Measurements from ENCODE around the gene TCF7L1.

The TCF7L1 gene

DNA sequence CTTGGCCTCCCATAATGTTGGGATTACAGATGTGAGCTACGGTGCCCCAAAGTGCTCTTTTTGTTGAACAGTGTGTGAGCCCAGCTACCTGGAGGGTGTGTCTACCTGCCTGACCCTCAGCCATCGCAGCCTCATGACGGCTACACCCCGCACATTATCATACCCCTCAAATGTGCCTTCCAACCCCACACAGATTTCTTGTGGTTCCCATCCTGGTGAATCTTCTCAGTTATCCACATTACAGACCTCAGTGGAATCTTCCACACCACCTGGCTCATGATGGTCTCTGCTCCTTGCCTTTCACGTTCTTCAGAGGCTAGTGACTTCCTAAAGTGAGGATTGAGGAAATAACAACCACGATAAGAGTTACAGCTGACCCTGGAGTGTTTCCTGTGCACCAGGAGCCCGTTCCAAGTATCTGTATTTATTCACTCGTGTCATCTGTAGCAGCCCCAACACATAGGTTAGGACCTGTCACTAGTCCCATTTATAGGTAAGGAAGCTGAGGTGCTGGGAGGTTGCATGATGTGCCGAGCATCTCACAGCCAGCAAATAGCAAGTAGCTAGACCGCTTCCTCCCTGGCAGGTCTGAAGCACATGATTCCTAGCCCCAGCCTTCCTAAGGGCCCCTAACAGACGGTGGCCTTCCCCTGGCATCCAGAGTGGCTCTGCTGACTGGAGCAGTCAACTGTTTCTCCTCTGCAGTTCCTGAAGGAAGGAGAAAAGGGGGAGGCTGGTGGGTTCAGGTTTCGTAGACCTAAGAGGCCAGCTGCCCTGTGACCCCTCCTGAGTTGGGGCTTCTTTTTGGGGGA lies 47.3 kb downstream of the TCF7L1 start:
- H3K4me3 ChIP-seq (ENCODE audit: low read depth, low read length), result no peak overlapping the region
- TF ChIP-seq, protein P1, sequence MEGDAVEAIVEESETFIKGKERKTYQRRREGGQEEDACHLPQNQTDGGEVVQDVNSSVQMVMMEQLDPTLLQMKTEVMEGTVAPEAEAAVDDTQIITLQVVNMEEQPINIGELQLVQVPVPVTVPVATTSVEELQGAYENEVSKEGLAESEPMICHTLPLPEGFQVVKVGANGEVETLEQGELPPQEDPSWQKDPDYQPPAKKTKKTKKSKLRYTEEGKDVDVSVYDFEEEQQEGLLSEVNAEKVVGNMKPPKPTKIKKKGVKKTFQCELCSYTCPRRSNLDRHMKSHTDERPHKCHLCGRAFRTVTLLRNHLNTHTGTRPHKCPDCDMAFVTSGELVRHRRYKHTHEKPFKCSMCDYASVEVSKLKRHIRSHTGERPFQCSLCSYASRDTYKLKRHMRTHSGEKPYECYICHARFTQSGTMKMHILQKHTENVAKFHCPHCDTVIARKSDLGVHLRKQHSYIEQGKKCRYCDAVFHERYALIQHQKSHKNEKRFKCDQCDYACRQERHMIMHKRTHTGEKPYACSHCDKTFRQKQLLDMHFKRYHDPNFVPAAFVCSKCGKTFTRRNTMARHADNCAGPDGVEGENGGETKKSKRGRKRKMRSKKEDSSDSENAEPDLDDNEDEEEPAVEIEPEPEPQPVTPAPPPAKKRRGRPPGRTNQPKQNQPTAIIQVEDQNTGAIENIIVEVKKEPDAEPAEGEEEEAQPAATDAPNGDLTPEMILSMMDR (IDR thresholded peaks at IDR 0.05; ENCODE audit: low read depth, low read length), result no peak
- in situ Hi-C loops (cut with HindIII; ENCODE audit: low sequenced_read_pairs), result no loop called here
- DNase-seq (ENCODE audit: low read depth, low spot score), result no peak

DNA sequence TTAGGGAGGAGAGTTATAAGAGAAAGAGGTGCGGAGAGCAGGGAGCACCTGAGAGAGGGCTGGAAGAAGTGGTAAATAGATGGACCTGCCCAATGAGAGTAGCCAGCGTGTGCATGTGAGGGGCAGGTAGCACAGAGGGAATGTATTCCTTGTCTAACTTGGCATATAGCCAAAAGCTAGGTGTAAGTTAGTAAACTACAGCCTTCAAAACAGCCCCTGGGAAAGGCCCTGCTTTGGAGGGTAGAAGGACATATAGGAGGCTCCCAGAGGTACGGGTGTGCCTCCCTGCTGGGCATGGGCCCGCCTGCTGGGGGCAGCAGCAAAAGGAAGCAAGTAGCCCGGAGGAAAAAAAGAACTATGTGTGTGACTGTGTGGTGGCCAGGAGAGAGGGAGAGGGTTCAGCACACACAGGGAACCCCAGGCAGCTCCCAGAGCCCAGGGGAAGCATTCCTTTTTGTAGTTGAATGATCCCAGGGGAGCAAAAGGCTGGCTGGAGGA lies 48.0 kb downstream of the TCF7L1 start:
- no peak for DNase-seq (ENCODE audit: low read depth, low spot score)
- in situ Hi-C loops (cut with HindIII; ENCODE audit: low sequenced_read_pairs), result no loop called here
- TF ChIP-seq, protein P1 (IDR thresholded peaks at IDR 0.05; ENCODE audit: low read depth, low read length), result peak; percentile 17
- no peak overlapping the region for H3K4me3 ChIP-seq (ENCODE audit: low read depth, low read length)

DNA sequence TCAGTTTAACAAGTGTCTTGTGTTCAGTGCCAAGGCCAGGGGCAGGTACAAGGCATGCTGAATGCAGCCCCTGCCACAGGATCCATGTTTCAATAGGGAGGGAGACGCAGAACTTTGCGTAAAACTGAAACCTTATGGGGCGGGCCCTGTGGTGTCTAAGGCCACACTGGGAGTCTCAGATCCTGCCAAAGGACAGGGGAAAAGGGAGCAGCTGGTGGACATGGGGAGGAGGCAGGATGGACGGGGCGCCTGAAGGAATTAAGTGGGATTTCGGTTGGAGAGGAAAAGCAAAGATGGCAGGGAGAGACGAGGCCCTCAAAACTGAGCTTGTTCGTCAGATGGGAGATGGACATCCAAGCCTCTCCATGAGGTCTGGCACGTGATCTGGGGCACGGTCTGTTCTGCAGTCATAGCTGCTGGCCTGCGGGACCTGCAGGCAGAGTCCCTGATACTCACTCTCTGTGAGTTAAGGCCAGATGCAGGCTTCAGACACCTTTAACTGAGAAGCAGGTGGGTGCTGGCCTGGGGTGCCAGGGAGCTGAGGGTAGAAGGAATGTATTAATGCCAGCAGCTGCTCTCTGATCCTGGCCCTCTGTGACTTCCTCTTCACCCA lies 48.8 kb downstream of the TCF7L1 start:
- DNase-seq (ENCODE audit: low read depth, low spot score), result no peak
- in situ Hi-C loops (cut with HindIII; ENCODE audit: low sequenced_read_pairs), result no loop called here
- H3K4me3 ChIP-seq (ENCODE audit: low read depth, low read length), result no peak overlapping the region
- TF ChIP-seq, protein P1 (IDR thresholded peaks at IDR 0.05; ENCODE audit: low read depth, low read length), result no peak

DNA sequence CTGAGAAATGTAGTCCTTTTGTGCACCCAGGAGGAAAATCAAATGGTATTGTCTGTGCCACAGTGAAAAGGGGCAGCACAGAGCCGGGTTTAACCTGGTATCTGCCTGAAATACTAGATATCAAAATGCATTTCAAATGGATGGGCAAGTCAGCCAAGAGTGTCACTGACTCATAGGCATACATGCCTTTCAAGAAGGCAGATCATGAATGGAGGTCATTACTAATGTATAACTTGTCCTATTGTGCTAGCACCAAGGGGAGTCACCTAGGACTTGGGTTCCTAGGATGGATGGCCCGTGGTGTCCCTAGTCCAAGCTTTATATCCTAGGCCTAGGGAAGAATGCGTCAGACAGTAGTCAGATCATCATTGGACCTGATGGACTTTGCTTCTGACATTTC lies 49.9 kb downstream of the TCF7L1 start:
- TF ChIP-seq, protein P1 (IDR thresholded peaks at IDR 0.05; ENCODE audit: low read depth, low read length), result no peak
- DNase-seq (ENCODE audit: low read depth, low spot score), result no peak
- no peak overlapping the region for H3K4me3 ChIP-seq (ENCODE audit: low read depth, low read length)
- in situ Hi-C loops (cut with HindIII; ENCODE audit: low sequenced_read_pairs), result no loop called here

DNA sequence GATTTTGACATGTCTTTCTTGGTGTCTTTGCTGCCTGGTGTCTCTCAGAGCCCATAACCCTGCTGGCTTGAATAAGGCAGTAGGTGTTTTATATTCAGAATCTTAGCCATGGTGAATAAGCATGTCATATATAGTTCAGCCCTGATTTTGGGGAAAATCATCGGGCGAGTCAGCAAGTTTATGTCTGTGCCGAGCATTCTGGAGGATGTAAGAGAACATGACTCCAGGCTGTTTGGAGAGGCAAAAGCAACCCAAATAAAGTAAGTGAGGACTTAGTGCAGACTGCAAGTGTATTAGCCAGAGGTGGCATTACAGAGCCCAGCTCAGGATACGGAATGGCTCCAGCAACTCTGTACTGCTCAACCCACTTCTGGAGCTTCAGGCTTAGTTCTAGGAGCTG lies 50.3 kb downstream of the TCF7L1 start:
- in situ Hi-C loops (cut with HindIII; ENCODE audit: low sequenced_read_pairs), result no loop called here
- H3K4me3 ChIP-seq (ENCODE audit: low read depth, low read length), result no peak overlapping the region
- TF ChIP-seq, protein P1 (IDR thresholded peaks at IDR 0.05; ENCODE audit: low read depth, low read length), result no peak
- DNase-seq (ENCODE audit: low read depth, low spot score), result peak; percentile 40

DNA sequence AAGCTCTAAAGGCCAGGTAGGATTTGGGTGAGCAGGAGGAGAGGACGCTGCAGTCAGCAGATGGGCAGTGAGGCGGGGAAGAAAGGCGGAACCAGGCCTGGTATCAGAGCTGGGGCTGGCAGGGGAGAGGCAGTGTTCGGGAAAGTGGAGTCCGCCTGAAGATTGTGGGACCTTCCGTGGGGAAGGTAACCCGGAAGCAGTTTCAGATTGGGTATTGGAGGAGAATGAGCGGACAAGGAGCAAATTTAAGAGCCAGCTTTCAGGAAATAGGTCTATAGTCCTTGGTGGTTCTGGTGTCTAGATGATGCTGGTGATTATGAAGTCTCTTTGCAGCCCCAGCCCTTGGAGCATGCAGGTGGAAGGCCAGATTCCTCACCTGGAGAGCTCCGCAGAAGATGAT lies 51.0 kb downstream of the TCF7L1 start:
- H3K4me3 ChIP-seq (ENCODE audit: low read depth, low read length), result no peak overlapping the region
- in situ Hi-C loops (cut with HindIII; ENCODE audit: low sequenced_read_pairs), result no loop called here
- DNase-seq (ENCODE audit: low read depth, low spot score), result no peak
- TF ChIP-seq, protein P1 (IDR thresholded peaks at IDR 0.05; ENCODE audit: low read depth, low read length), result no peak
